ENCODE measurements around the gene SMG6. TPM values are rescaled to one million over a fixed set of nuclear protein-coding genes. Genes with fewer than 3 reads are reported as not detected.
"Not testable (repeated sequence)": the region's sequence is repeated elsewhere in the genome, so short reads cannot be mapped to it uniquely, and the experiment has no call there.

The SMG6 gene
- total and polyA plus RNA-seq, 2 donors, result 30.0 to 31.0 TPM

GRCh38 chr17:2015314-2015713 lies 288.3 kb downstream of the SMG6 start:
- 97% methylated on average over 14 of the region's 14 CpGs for WGBS

GRCh38 chr17:2013994-2014317 lies 289.6 kb downstream of the SMG6 start:
- Histone ChIP-seq H3K27me3 (ENCODE audit: control insufficient read depth in 2 of 2, insufficient read depth in 1 of 2, low read length in 1 of 2) (peaks cover 0 to 38% of the 10 kb centered on the region in 2 donors), H3K4me3 (ENCODE audit: low read length in 2 of 2) (no peak overlapping the region), H3K27ac (ENCODE audit: low read depth in 1 of 2, low read length in 1 of 2) (no peak overlapping the region), H3K9me3 (ENCODE audit: control insufficient read depth in 2 of 2, insufficient read depth in 1 of 2, low read length in 1 of 2) (peaks cover 0 to 6% of the 10 kb centered on the region in 2 donors), H3K36me3 (ENCODE audit: control insufficient read depth in 2 of 2, insufficient read depth in 2 of 2, low read length in 1 of 2) (no peaks in the 10 kb centered on the region), H3K4me1 (ENCODE audit: control insufficient read depth in 2 of 2, insufficient read depth in 2 of 2, low read length in 2 of 2) (peaks cover 0 to 9% of the 10 kb centered on the region in 2 donors)
- DNase-seq (ENCODE audit: low read depth in 6 of 9, low spot score in 9 of 9), result no peak
- WGBS, result 94% methylated on average over 1 of the region's 1 CpG

More at GRCh38 chr17:2015314-2015713, 288.3 kb downstream of the SMG6 start:
- DNase-seq (ENCODE audit: low read depth in 6 of 9, low spot score in 9 of 9), result no peak
- peaks cover 0 to 6% of the 10 kb centered on the region in 2 donors for H3K9me3 ChIP-seq (ENCODE audit: control insufficient read depth in 2 of 2, insufficient read depth in 1 of 2, low read length in 1 of 2)
- peaks cover 2 to 50% of the 10 kb centered on the region in 2 donors for H3K27me3 ChIP-seq (ENCODE audit: control insufficient read depth in 2 of 2, insufficient read depth in 1 of 2, low read length in 1 of 2)
- peaks cover 0 to 9% of the 10 kb centered on the region in 2 donors for H3K4me1 ChIP-seq (ENCODE audit: control insufficient read depth in 2 of 2, insufficient read depth in 2 of 2, low read length in 2 of 2)
- H3K36me3 ChIP-seq (ENCODE audit: control insufficient read depth in 2 of 2, insufficient read depth in 2 of 2, low read length in 1 of 2), result no peaks in the 10 kb centered on the region
- no peak overlapping the region for H3K4me3 ChIP-seq (ENCODE audit: low read length in 2 of 2)
- no peak overlapping the region for H3K27ac ChIP-seq (ENCODE audit: low read depth in 1 of 2, low read length in 1 of 2)

- not testable (repeated sequence) for H3K36me3 ChIP-seq (ENCODE audit: control insufficient read depth in 2 of 2, insufficient read depth in 2 of 2, low read length in 1 of 2); H3K4me3 ChIP-seq (ENCODE audit: low read length in 2 of 2); H3K9me3 ChIP-seq (ENCODE audit: control insufficient read depth in 2 of 2, insufficient read depth in 1 of 2, low read length in 1 of 2); H3K4me1 ChIP-seq (ENCODE audit: control insufficient read depth in 2 of 2, insufficient read depth in 2 of 2, low read length in 2 of 2); DNase-seq (ENCODE audit: low read depth in 6 of 9, low spot score in 9 of 9); H3K27ac ChIP-seq (ENCODE audit: low read depth in 1 of 2, low read length in 1 of 2)
- 96% methylated on average over 6 of the region's 6 CpGs for WGBS
- H3K27me3 ChIP-seq (ENCODE audit: control insufficient read depth in 2 of 2, insufficient read depth in 1 of 2, low read length in 1 of 2), result peaks cover 0 to 32% of the 10 kb centered on the region in 2 donors
These were observed 290.2 kb downstream of the SMG6 start for GRCh38 chr17:2013220-2013993.

- H3K4me3 ChIP-seq (ENCODE audit: low read length in 2 of 2), result no peak overlapping the region
- no peaks in the 10 kb centered on the region for H3K36me3 ChIP-seq (ENCODE audit: control insufficient read depth in 2 of 2, insufficient read depth in 2 of 2, low read length in 1 of 2)
- H3K27me3 ChIP-seq (ENCODE audit: control insufficient read depth in 2 of 2, insufficient read depth in 1 of 2, low read length in 1 of 2), result peaks cover 0 to 23% of the 10 kb centered on the region in 2 donors
- peaks cover 0 to 6% of the 10 kb centered on the region in 2 donors for H3K9me3 ChIP-seq (ENCODE audit: control insufficient read depth in 2 of 2, insufficient read depth in 1 of 2, low read length in 1 of 2)
- no peak for DNase-seq (ENCODE audit: low read depth in 6 of 9, low spot score in 9 of 9)
- H3K27ac ChIP-seq (ENCODE audit: low read depth in 1 of 2, low read length in 1 of 2), result no peak overlapping the region
- H3K4me1 ChIP-seq (ENCODE audit: control insufficient read depth in 2 of 2, insufficient read depth in 2 of 2, low read length in 2 of 2), result peaks cover 0 to 9% of the 10 kb centered on the region in 2 donors
- WGBS, result 96% methylated on average over 4 of the region's 4 CpGs
These were observed 291.1 kb downstream of the SMG6 start for GRCh38 chr17:2012499-2012898.

GRCh38 chr17:2011411-2012371 lies 291.9 kb downstream of the SMG6 start:
- WGBS, result 59% methylated on average over 24 of the region's 24 CpGs
- Histone ChIP-seq H3K9me3 (ENCODE audit: control insufficient read depth in 2 of 2, insufficient read depth in 1 of 2, low read length in 1 of 2) (peaks cover 0 to 6% of the 10 kb centered on the region in 2 donors), H3K4me3 (ENCODE audit: low read length in 2 of 2) (no peak overlapping the region), H3K4me1 (ENCODE audit: control insufficient read depth in 2 of 2, insufficient read depth in 2 of 2, low read length in 2 of 2) (peaks cover 0 to 9% of the 10 kb centered on the region in 2 donors), H3K27ac (ENCODE audit: low read depth in 1 of 2, low read length in 1 of 2) (peak overlapping the region in 1 of 2 donors; percentile 52), H3K27me3 (ENCODE audit: control insufficient read depth in 2 of 2, insufficient read depth in 1 of 2, low read length in 1 of 2) (peaks cover 0 to 18% of the 10 kb centered on the region in 2 donors), H3K36me3 (ENCODE audit: control insufficient read depth in 2 of 2, insufficient read depth in 2 of 2, low read length in 1 of 2) (no peaks in the 10 kb centered on the region)
- DNase-seq (ENCODE audit: low read depth in 6 of 9, low spot score in 9 of 9), result no peak

Other genes starting within 250 kb of the SMG6 start
- 11.8 TPM for gene HIC1, start 248.7 kb downstream of the SMG6 start, total RNA-seq
- gene HIC1, start 248.7 kb downstream of the SMG6 start, polyA plus RNA-seq, result 4.2 TPM
- gene SRR, start 165 bp upstream of the SMG6 start, total RNA-seq, result 8.7 TPM
- gene SRR, start 165 bp upstream of the SMG6 start, polyA plus RNA-seq, result 8.3 TPM
- gene TSR1, start 32.7 kb upstream of the SMG6 start, total RNA-seq, result 18.3 TPM
- gene TSR1, start 32.7 kb upstream of the SMG6 start, polyA plus RNA-seq, result 12.4 TPM
- gene SGSM2, start 33.7 kb upstream of the SMG6 start, total RNA-seq, result 25.3 TPM
- gene SGSM2, start 33.7 kb upstream of the SMG6 start, polyA plus RNA-seq, result 100 TPM
- 2.4 TPM for gene MNT, start 97.3 kb upstream of the SMG6 start, total RNA-seq
- 9.8 TPM for gene MNT, start 97.3 kb upstream of the SMG6 start, polyA plus RNA-seq
- gene METTL16, start 208.1 kb upstream of the SMG6 start, total RNA-seq, result 19.2 TPM
- 37.1 TPM for gene METTL16, start 208.1 kb upstream of the SMG6 start, polyA plus RNA-seq